ENCODE measurements around the gene SAV1. TPM values are rescaled to one million over a fixed set of nuclear protein-coding genes. Genes with fewer than 3 reads are reported as not detected.

Gene SAV1
- total RNA-seq, 1 donor from 2014 or later: 30.0 TPM

DNA sequence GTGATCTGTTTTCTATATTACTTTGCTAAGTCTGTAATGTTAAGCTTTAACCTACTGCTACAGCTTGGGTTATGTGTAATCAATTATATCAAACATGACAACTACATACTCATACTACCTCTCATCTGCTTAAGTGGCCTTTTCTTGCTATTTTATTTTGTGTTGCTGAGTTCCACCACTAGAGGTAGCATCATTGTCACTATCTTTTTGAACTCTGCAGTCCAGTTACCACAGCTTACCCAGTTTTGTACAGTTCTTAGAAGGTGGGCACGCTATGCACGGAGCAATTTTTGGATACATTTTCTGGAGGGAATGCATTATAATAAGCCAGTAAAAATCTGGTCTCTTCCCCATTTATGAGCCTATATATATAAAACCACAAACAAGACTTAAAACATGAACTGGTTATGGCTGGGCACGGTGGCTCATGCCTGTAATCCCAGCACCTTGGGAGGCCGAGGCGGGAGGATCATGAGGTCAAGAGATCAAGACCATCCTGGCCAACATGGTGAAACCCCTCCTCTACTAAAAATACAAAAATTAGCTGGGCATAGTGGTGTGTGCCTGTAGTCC lies 48.5 kb downstream of the SAV1 start:
- Histone ChIP-seq H3K4me3 (no peak overlapping the region), H3K4me1 (no peaks in the 10 kb centered on the region), H3K9me3 (no peaks in the 10 kb centered on the region), H3K27ac (no peak overlapping the region), H3K27me3 (no peaks in the 10 kb centered on the region), H3K36me3 (peaks cover 0 to 14% of the 10 kb centered on the region in 2 donors)
- intact Hi-C loops (cut with DNase I): no loop called here
- no peak for DNase-seq (ENCODE audit: extremely low spot score in 2 of 2)
- TF ChIP-seq, protein P1, sequence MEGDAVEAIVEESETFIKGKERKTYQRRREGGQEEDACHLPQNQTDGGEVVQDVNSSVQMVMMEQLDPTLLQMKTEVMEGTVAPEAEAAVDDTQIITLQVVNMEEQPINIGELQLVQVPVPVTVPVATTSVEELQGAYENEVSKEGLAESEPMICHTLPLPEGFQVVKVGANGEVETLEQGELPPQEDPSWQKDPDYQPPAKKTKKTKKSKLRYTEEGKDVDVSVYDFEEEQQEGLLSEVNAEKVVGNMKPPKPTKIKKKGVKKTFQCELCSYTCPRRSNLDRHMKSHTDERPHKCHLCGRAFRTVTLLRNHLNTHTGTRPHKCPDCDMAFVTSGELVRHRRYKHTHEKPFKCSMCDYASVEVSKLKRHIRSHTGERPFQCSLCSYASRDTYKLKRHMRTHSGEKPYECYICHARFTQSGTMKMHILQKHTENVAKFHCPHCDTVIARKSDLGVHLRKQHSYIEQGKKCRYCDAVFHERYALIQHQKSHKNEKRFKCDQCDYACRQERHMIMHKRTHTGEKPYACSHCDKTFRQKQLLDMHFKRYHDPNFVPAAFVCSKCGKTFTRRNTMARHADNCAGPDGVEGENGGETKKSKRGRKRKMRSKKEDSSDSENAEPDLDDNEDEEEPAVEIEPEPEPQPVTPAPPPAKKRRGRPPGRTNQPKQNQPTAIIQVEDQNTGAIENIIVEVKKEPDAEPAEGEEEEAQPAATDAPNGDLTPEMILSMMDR (IDR thresholded peaks at IDR 0.05): peak in 1 of 3 experiments; percentile 34
- TF ChIP-seq POLR2AphosphoS5 (IDR thresholded peaks at IDR 0.05; ENCODE audit: insufficient read depth in 1 of 2, low read depth in 1 of 2): no peak
- no peak for TF ChIP-seq POLR2A (IDR thresholded peaks at IDR 0.05)

- Histone ChIP-seq H3K27me3 (no peaks in the 10 kb centered on the region), H3K9me3 (no peaks in the 10 kb centered on the region), H3K27ac (no peak overlapping the region), H3K4me3 (no peak overlapping the region), H3K36me3 (peaks cover 0 to 14% of the 10 kb centered on the region in 2 donors), H3K4me1 (no peaks in the 10 kb centered on the region)
- no peak for DNase-seq (ENCODE audit: extremely low spot score in 2 of 2)
- intact Hi-C loops (cut with DNase I): no loop called here
- TF ChIP-seq, protein P1 (IDR thresholded peaks at IDR 0.05): no peak
- TF ChIP-seq POLR2A (IDR thresholded peaks at IDR 0.05): no peak
- TF ChIP-seq POLR2AphosphoS5 (IDR thresholded peaks at IDR 0.05; ENCODE audit: insufficient read depth in 1 of 2, low read depth in 1 of 2): no peak
Measured at GRCh38 chr14:50616275-50616674, 51.8 kb downstream of the SAV1 start.

GRCh38 chr14:50615552-50615951 lies 52.6 kb downstream of the SAV1 start:
- H3K4me3 ChIP-seq: no peak overlapping the region
- H3K27me3 ChIP-seq: no peaks in the 10 kb centered on the region
- TF ChIP-seq, protein P1 (IDR thresholded peaks at IDR 0.05): no peak
- TF ChIP-seq POLR2AphosphoS5 (IDR thresholded peaks at IDR 0.05; ENCODE audit: insufficient read depth in 1 of 2, low read depth in 1 of 2): no peak
- TF ChIP-seq POLR2A (IDR thresholded peaks at IDR 0.05): no peak
- intact Hi-C loops (cut with DNase I): no loop called here
- no peak for DNase-seq (ENCODE audit: extremely low spot score in 2 of 2)
- no peaks in the 10 kb centered on the region for H3K9me3 ChIP-seq
- peaks cover 0 to 14% of the 10 kb centered on the region in 2 donors for H3K36me3 ChIP-seq
- no peaks in the 10 kb centered on the region for H3K4me1 ChIP-seq
- H3K27ac ChIP-seq: no peak overlapping the region

DNA sequence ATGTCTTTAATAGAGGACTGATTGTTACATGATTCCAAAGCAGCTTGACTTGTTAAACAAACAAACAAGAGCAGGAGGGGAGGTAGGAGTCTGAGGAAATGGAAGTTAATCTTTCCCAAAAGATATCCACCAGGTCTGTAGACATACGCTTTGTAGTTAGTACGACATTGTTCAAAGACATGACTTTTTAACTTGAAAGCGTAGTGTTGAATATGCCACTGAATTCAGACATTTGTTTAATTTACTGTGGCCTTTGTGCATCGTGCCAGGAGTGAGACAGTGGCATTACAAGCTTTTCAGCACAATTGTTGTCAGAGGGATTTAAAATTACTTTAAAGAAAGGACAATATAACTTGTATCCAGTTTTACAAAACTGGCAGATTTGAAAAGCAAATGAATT lies 53.0 kb downstream of the SAV1 start:
- intact Hi-C loops (cut with DNase I): no loop called here
- H3K4me3 ChIP-seq: no peak overlapping the region
- no peaks in the 10 kb centered on the region for H3K4me1 ChIP-seq
- TF ChIP-seq POLR2A (IDR thresholded peaks at IDR 0.05): no peak
- TF ChIP-seq, protein P1 (IDR thresholded peaks at IDR 0.05): no peak
- TF ChIP-seq POLR2AphosphoS5 (IDR thresholded peaks at IDR 0.05; ENCODE audit: insufficient read depth in 1 of 2, low read depth in 1 of 2): no peak
- H3K36me3 ChIP-seq: peaks cover 0 to 14% of the 10 kb centered on the region in 2 donors
- H3K9me3 ChIP-seq: no peaks in the 10 kb centered on the region
- H3K27me3 ChIP-seq: no peaks in the 10 kb centered on the region
- no peak overlapping the region for H3K27ac ChIP-seq
- no peak for DNase-seq (ENCODE audit: extremely low spot score in 2 of 2)

GRCh38 chr14:50612806-50613205 lies 55.3 kb downstream of the SAV1 start:
- H3K27ac ChIP-seq: no peak overlapping the region
- no peaks in the 10 kb centered on the region for H3K27me3 ChIP-seq
- H3K36me3 ChIP-seq: peaks cover 0 to 13% of the 10 kb centered on the region in 2 donors
- H3K4me3 ChIP-seq: no peak overlapping the region
- no peaks in the 10 kb centered on the region for H3K4me1 ChIP-seq
- no peaks in the 10 kb centered on the region for H3K9me3 ChIP-seq
- intact Hi-C loops (cut with DNase I): no loop called here
- TF ChIP-seq POLR2AphosphoS5 (IDR thresholded peaks at IDR 0.05; ENCODE audit: insufficient read depth in 1 of 2, low read depth in 1 of 2) (no peak), POLR2A (IDR thresholded peaks at IDR 0.05) (no peak)
- TF ChIP-seq, protein P1 (IDR thresholded peaks at IDR 0.05): no peak
- DNase-seq (ENCODE audit: extremely low spot score in 2 of 2): no peak

All from vagina (tissue), 2 donors.